Measurements from ENCODE around the gene FLACC1.
"Not testable (repeated sequence)": the region's sequence is repeated elsewhere in the genome, so short reads cannot be mapped to it uniquely, and the experiment has no call there.

FLACC1 gene

GRCh38 chr2:201396595-201396994 is 39.5 kb upstream of the FLACC1 start:
- H3K4me3 ChIP-seq (ENCODE audit: low read length), result no peak overlapping the region
- DNase-seq (ENCODE audit: low read depth), result no peak
- no peak for TF ChIP-seq CTCF (conservative IDR thresholded peaks at IDR 0.05; ENCODE audit: low read depth, low read length)

- no peak for TF ChIP-seq CTCF (conservative IDR thresholded peaks at IDR 0.05; ENCODE audit: low read depth, low read length)
- no peak for DNase-seq (ENCODE audit: low read depth)
- no peak overlapping the region for H3K4me3 ChIP-seq (ENCODE audit: low read length)
Observed at GRCh38 chr2:201383136-201383535, 26.0 kb upstream of the FLACC1 start.

- DNase-seq (ENCODE audit: low read depth), result no peak
- H3K4me3 ChIP-seq (ENCODE audit: low read length), result no peak overlapping the region
- TF ChIP-seq CTCF (conservative IDR thresholded peaks at IDR 0.05; ENCODE audit: low read depth, low read length), result no peak
Observed at GRCh38 chr2:201378496-201379397, 21.6 kb upstream of the FLACC1 start.

GRCh38 chr2:201377218-201377617 is 20.1 kb upstream of the FLACC1 start:
- no peak for DNase-seq (ENCODE audit: low read depth)

GRCh38 chr2:201369775-201370174 is 12.6 kb upstream of the FLACC1 start:
- no peak for DNase-seq (ENCODE audit: low read depth)
- H3K4me3 ChIP-seq (ENCODE audit: low read length), result no peak overlapping the region
- TF ChIP-seq CTCF (conservative IDR thresholded peaks at IDR 0.05; ENCODE audit: low read depth, low read length), result no peak

More at GRCh38 chr2:201377218-201377617, 20.1 kb upstream of the FLACC1 start:
- H3K4me3 ChIP-seq (ENCODE audit: low read length), result no peak overlapping the region
- no peak for TF ChIP-seq CTCF (conservative IDR thresholded peaks at IDR 0.05; ENCODE audit: low read depth, low read length)

GRCh38 chr2:201369318-201369717 is 12.2 kb upstream of the FLACC1 start:
- DNase-seq (ENCODE audit: low read depth); H3K4me3 ChIP-seq (ENCODE audit: low read length): not testable (repeated sequence)

GRCh38 chr2:201366146-201366545 is 9.0 kb upstream of the FLACC1 start:
- DNase-seq (ENCODE audit: low read depth), result no peak
- no peak overlapping the region for H3K4me3 ChIP-seq (ENCODE audit: low read length)
- no peak for TF ChIP-seq CTCF (conservative IDR thresholded peaks at IDR 0.05; ENCODE audit: low read depth, low read length)
